ENCODE results near the gene EEF1G.

DNA sequence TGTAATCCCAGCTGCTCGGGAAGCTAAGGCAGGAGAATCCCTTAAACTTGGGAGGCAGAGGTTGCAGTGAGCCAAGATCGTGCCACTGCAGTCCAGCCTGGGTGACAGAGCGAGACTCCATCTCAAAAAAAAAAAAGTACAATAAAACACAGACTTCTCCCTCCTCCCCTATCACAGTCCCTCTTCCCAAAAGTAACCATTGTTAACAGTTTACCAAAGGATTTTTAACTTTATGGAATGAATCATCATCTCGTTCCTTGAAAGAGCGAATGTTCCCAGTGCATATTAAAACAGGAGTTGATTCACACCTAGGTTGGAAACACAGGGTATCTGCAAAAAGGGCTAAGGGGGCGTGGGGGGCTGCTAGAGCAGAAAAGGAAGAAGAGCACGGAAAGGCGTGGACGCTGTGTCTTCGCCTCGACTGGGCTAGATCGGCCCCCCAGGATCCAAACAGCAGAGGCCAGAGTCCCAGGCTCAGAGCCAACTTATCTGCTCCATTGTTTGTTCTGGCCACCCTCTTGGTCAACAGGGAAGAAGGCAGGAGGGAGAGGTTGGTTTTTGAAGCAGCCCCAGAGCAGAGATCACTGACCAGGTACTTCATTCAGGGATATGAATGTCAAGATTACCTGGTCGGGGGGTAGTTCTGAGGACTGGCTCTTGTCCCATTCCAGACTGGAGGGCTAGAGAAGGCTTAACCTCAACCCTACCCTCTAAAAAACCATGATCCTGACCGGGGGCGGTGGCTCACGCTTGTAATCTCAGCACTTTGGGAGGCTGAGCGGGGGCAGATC is 25.0 kb downstream of the EEF1G start:
- TF ChIP-seq L3MBTL2 (conservative IDR thresholded peaks at IDR 0.05): no peak
- no peak for TF ChIP-seq BHLHE40 (IDR thresholded peaks at IDR 0.05; ENCODE audit: borderline replicate concordance)
- TF ChIP-seq SUZ12 (IDR thresholded peaks at IDR 0.05): no peak
- TF ChIP-seq FOXA1 (IDR thresholded peaks at IDR 0.05): no peak
- no peak for TF ChIP-seq ARNT (IDR thresholded peaks at IDR 0.05)
- TF ChIP-seq ELF4 (IDR thresholded peaks at IDR 0.05): no peak
- no peak for TF ChIP-seq ZNF384 (IDR thresholded peaks at IDR 0.05)
- no peak for TF ChIP-seq CTBP1 (IDR thresholded peaks at IDR 0.05; ENCODE audit: borderline replicate concordance)
